Cardiac muscle cell (in vitro differentiated cells and primary cell): ENCODE measurements around the gene PAGR1. TPM values are rescaled to one million over a fixed set of nuclear protein-coding genes. Genes with fewer than 3 reads are reported as not detected.
A peak's percentile ranks its signal among the peaks of the same experiment; 100 is the strongest.
"Not testable (repeated sequence)": the region's sequence is repeated elsewhere in the genome, so short reads cannot be mapped to it uniquely, and the experiment has no call there.

Experiments used
- DNase-seq, 2 donors: peaks; one replicate each; pipeline versions ENCODE4 v3.0.0 to v3.0.0-alpha.2; 2010 to 2017; ENCODE audit warnings: low read depth in 1 of 2, low spot score in 1 of 2
- H3K27ac ChIP-seq: fragments of 200-600 bp; sonication (generic); 2 replicates; pipeline ENCODE4 v1.5.1; 2016
- H3K27me3 ChIP-seq: fragments of 200-600 bp; sonication (generic); 2 replicates; pipeline ENCODE4 v1.6.0; 2016; ENCODE audit warnings: control low read depth
- H3K36me3 ChIP-seq: fragments of 200-600 bp; sonication (generic); 2 replicates; pipeline ENCODE4 v1.5.1; 2016; ENCODE audit warnings: control low read depth
- H3K4me1 ChIP-seq: fragments of 200-600 bp; sonication (generic); 2 replicates; pipeline ENCODE4 v1.8.1; 2017; ENCODE audit warnings: low read depth, mild to moderate bottlenecking, mixed run types
- H3K4me3 ChIP-seq: fragments of 200-600 bp; sonication (generic); 2 replicates; pipeline ENCODE4 v1.5.1; 2016; ENCODE audit warnings: mild to moderate bottlenecking
- H3K9me3 ChIP-seq: fragments of 200-600 bp; sonication (generic); 2 replicates; pipeline ENCODE4 v1.5.1; 2017; ENCODE audit warnings: low read depth, mild to moderate bottlenecking, control low read depth
- CTCF ChIP-seq: IDR thresholded peaks from 2 replicates; pipeline ENCODE4 v1.5.1; 2012; ENCODE audit warnings: low read depth, mild to moderate bottlenecking, low read length
- polyA plus RNA-seq: library from polyadenylated mRNA; unstranded; fragments of >200 nt; fragmentation: Nextera tagmentation; extraction: Ambion mirVana; gene quantifications from 2 replicates; pipeline ENCODE4 v1.2.1, GENCODE V29; 2016
- total RNA-seq: library from RNA; depleted of rRNA; stranded (reverse); fragments of >200 nt; gene quantifications from 2 replicates; pipeline ENCODE4 v1.2.3, GENCODE V29; 2016

PAGR1 gene
- total and polyA plus RNA-seq, 2 experiments from 2014 or later: 113 to 120 TPM

DNA sequence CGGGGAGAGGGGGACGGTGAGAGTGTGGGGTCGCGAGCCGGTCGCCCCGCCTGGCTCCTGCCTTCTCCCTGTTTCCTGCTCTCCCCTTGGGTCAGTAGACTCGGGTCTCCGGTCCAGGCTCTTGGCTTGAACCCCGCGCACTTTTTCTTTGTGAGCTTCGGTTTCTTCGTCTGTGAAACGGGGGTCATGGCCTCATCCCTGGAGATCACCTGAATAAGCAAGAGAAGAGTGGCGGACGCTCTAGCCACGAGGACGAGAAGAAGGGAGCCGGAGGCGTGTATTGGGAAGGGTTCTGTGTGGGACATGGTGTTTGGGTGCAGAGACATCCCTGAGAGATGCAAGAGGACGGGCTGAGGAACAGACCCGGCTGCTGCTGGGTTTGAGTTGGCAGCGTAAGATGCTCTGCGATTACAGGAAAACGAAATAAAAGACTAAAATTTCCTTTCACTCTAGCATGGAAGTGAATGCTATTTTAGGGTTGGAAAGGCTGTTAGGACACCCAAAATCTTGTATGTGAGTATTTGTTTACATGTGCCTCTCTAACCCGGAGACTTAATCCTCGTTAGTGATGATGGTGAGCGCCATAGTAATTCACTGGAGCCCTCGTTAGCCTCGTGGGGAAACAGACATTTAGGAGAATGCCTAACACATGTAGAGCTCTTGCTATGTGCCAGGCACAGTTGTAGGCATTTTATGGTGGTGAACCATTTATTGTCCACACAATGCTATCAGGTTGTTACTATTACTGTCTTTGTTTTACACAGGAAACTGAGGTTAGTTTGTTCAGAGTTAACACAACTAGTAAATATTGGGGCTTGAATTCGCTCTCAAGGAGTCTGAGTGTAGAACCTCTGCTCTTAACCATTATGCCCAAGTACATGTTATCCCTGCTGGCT, 24.8 kb upstream of the PAGR1 start:
- H3K27me3 ChIP-seq: no peaks in the 10 kb centered on the region
- no peak for TF ChIP-seq CTCF
- H3K4me3 ChIP-seq: peak overlapping the region; percentile 77
- H3K36me3 ChIP-seq: no peaks in the 10 kb centered on the region
- H3K9me3 ChIP-seq: no peaks in the 10 kb centered on the region
- DNase-seq: no peak
- peak overlapping the region; percentile 73 for H3K27ac ChIP-seq
- H3K4me1 ChIP-seq: peaks cover 9% of the 10 kb centered on the region

- Histone ChIP-seq H3K27me3 (no peaks in the 10 kb centered on the region), H3K4me1 (peaks cover 9% of the 10 kb centered on the region), H3K36me3 (peaks cover 7% of the 10 kb centered on the region), H3K4me3 (peak overlapping the region; percentile 77), H3K9me3 (no peaks in the 10 kb centered on the region), H3K27ac (no peak overlapping the region)
- no peak for TF ChIP-seq CTCF
- no peak for DNase-seq
Observed at GRCh38 chr16:29791845-29792807, 23.8 kb upstream of the PAGR1 start.

- not testable (repeated sequence) for H3K4me1 ChIP-seq, H3K27me3 ChIP-seq, H3K4me3 ChIP-seq, DNase-seq, H3K9me3 ChIP-seq, H3K27ac ChIP-seq
- peaks cover 16% of the 10 kb centered on the region for H3K36me3 ChIP-seq
Observed at GRCh38 chr16:29793153-29793552, 22.8 kb upstream of the PAGR1 start.

DNA sequence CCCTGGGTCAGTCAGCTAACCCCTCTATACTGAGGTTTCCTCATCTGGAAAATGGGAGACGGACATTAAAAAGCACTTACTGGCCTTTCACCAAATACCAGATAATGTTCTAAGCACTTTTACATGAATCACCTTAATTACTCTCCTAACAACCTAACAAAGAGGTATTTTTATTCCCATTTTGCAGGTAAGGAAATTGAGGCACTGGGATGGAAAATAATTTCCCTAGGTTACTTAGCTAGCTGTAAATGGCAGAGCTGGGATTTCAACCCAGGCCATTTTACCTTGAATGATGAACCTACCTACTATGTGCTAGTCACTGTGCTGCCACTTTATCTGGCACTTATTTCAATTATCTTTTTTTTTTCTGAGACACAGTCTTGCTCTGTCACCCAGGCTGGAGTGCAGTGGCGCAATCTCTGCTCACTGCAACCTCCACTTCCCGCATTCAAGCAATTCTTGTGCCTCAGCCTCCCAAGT, 21.7 kb upstream of the PAGR1 start:
- H3K27ac ChIP-seq: no peak overlapping the region
- H3K4me3 ChIP-seq: no peak overlapping the region
- no peak for TF ChIP-seq CTCF
- no peaks in the 10 kb centered on the region for H3K27me3 ChIP-seq
- H3K36me3 ChIP-seq: peaks cover 26% of the 10 kb centered on the region
- H3K4me1 ChIP-seq: peaks cover 9% of the 10 kb centered on the region
- DNase-seq: no peak
- H3K9me3 ChIP-seq: no peaks in the 10 kb centered on the region

DNA sequence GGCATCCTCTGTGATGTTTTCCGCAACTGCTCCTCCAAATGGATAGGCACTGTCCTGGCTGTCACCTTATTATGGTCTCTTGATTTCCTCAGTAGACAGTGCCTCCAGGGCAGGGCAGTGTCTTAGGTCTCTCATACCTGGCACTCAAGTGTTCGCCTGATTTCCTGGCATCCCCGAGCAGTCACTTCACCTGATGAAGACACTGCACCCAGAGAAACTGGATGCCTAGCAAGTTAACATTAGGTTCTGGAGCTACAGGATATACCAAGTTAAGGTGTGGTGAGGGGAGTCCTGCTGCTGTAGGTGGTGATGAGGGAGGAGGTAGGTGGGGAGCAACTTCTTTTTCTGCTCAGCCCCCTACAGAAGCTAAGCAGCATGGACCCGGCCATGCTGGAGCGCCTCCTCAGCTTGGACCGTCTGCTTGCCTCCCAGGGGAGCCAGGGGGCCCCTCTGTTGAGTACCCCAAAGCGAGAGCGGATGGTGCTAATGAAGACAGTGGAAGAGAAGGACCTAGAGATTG, 13.5 kb upstream of the PAGR1 start:
- no peak for TF ChIP-seq CTCF
- no peaks in the 10 kb centered on the region for H3K9me3 ChIP-seq
- H3K27me3 ChIP-seq: no peaks in the 10 kb centered on the region
- H3K27ac ChIP-seq: no peak overlapping the region
- no peak for DNase-seq
- H3K36me3 ChIP-seq: peaks cover 39% of the 10 kb centered on the region
- H3K4me3 ChIP-seq: no peak overlapping the region
- peaks cover 7% of the 10 kb centered on the region for H3K4me1 ChIP-seq
